AG04450 (cell line): Measurements from ENCODE around the gene COL27A1. TPM values are rescaled to one million over a fixed set of nuclear protein-coding genes. Genes with fewer than 3 reads are reported as not detected.

Experiments used
- CTCF ChIA-PET: fragments of 300-600, 350-600 bp; formaldehyde crosslinking; extraction: SDS; loops from one replicate; lab custom pipeline; 2022; ENCODE audit warnings: antibody characterized with exemption, inconsistent platforms; lab: Charles Lee
- POLR2A ChIA-PET: fragments of 350-600 bp; formaldehyde crosslinking; extraction: SDS; loops from one replicate; lab custom pipeline; 2021; ENCODE audit warnings: antibody characterized with exemption, inconsistent platforms; lab: Yijun Ruan, JAX
- DNase-seq: peaks from one replicate; pipeline ENCODE4 v3.0.0-alpha.2; 2011; ENCODE audit warnings: low read depth, low spot score
- H3K27ac ChIP-seq: one replicate; pipeline ENCODE4 v1.5.1; 2012; ENCODE audit warnings: low read depth, low read length, control low read depth
- H3K27me3 ChIP-seq: one replicate; pipeline ENCODE4 v1.6.0; 2012; ENCODE audit warnings: low read length; ENCODE audit not compliant: control insufficient read depth, insufficient read depth
- H3K4me3 ChIP-seq: 2 replicates; pipeline ENCODE4 v1.5.1; 2011; ENCODE audit warnings: mild to moderate bottlenecking, low read depth, low read length, control low read depth
- H3K9me3 ChIP-seq: 2 replicates; pipeline ENCODE4 v1.5.1; 2012; ENCODE audit warnings: low read length; ENCODE audit not compliant: control insufficient read depth, insufficient read depth
- polyA plus RNA-seq: library from polyadenylated mRNA; depleted of rRNA; stranded (reverse); fragments of >200 nt; gene quantifications from 2 replicates; pipeline ENCODE4 v1.2.3, GENCODE V29; 2011
- TF ChIP-seq, protein P1 (sequence below): IDR thresholded peaks from 2 replicates; pipeline ENCODE4 v1.5.1; 2011; ENCODE audit warnings: low read depth, low read length, control low read depth, inconsistent platforms

COL27A1 gene
- polyA plus RNA-seq, 1 experiment = 8.5 TPM

DNA sequence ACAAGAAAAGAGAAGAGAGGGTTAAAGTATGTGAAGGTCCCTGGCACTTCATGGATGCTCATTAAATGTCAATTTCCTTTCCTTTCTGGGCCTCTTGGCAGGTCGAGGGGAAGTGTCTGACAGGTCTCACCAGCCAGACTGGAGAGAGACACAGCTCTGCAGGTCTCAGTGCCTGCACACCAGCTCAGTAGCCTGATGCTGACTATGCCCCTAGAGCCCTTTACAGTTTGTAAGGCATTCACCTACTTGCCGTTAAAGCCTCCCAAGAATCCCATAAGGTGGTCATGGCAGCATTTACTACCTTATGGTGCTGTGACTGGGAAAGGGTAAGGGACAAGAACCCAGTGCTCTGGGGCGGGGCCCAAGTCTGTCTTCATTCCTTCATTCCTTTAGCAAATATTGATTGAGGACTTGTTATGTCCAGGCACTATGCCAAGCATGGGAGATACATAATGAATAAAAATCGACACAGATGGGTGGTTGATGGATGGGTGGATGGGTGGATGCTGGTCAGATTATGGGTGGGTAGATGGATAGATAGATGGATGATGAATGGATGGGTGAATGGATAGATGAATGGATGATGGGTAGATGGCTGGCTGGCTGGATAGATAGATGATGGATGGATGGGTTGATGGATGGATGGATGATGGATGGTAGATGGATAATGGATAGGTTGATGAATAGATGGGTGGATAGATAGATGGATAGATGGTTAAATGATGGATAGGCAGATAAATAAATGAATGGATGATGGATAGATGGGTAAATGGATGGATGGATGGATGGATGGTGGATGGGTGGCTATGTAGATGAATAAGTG is 34.9 kb upstream of the COL27A1 start:
- ChIA-PET CTCF (interaction anchor here (1.1 to 3.0 kb wide), 2 partner anchors 13 to 170 kb away, joined by 3 to 15 read pairs; no protein-coding TSS in a partner anchor), POLR2A (no interaction called here)
- TF ChIP-seq, protein P1, sequence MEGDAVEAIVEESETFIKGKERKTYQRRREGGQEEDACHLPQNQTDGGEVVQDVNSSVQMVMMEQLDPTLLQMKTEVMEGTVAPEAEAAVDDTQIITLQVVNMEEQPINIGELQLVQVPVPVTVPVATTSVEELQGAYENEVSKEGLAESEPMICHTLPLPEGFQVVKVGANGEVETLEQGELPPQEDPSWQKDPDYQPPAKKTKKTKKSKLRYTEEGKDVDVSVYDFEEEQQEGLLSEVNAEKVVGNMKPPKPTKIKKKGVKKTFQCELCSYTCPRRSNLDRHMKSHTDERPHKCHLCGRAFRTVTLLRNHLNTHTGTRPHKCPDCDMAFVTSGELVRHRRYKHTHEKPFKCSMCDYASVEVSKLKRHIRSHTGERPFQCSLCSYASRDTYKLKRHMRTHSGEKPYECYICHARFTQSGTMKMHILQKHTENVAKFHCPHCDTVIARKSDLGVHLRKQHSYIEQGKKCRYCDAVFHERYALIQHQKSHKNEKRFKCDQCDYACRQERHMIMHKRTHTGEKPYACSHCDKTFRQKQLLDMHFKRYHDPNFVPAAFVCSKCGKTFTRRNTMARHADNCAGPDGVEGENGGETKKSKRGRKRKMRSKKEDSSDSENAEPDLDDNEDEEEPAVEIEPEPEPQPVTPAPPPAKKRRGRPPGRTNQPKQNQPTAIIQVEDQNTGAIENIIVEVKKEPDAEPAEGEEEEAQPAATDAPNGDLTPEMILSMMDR = no peak
- no peak overlapping the region for H3K4me3 ChIP-seq
- H3K9me3 ChIP-seq = peaks cover 3% of the 10 kb centered on the region; the same call in 1 of the 2 replicates
- H3K27me3 ChIP-seq = peaks cover 63% of the 10 kb centered on the region
- DNase-seq = no peak
- no peak overlapping the region for H3K27ac ChIP-seq

DNA sequence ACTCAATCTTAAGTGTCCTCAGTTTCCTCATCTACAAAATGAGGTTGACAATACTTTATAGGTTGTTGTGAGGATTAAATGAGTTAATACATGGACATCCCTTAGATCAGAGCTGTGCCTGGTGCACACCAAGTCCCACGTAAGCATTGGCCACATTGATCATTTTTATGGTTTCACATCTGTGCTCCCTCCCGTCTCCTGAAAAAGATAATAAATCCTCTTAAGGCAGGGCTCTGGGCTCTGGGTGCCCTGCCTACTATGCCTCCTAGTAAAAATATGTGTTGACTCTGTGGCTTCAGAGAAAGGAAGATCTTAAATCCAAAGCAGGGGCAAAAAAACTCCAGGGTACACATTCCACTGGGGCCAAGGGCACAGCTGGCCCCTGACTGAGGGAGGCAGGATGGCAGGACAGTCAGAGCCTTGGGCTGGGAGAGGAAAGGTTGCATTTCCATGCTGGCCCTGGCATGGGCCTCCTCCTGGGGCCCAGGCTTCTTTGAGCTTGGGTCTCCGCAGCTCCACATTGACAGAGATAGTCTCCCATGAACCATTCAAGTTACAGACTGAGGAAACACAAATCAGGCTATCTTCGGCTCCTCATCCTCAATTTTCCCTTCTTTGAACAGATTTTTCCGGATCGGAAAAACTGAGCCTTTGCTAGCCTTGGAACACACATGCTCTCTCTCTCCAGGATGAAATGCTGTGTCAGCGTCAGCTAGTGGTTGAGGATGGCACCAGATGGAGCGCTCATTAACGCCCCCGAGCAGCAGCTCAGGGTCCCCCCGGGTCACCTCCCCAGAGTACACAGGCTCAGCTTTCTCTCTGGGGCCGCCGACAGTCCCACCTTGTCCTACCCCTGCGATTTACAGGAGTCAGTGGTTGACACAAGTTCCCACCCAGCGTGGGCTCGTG is 33.9 kb upstream of the COL27A1 start:
- POLR2A ChIA-PET = no interaction called here
- no peak for DNase-seq

DNA sequence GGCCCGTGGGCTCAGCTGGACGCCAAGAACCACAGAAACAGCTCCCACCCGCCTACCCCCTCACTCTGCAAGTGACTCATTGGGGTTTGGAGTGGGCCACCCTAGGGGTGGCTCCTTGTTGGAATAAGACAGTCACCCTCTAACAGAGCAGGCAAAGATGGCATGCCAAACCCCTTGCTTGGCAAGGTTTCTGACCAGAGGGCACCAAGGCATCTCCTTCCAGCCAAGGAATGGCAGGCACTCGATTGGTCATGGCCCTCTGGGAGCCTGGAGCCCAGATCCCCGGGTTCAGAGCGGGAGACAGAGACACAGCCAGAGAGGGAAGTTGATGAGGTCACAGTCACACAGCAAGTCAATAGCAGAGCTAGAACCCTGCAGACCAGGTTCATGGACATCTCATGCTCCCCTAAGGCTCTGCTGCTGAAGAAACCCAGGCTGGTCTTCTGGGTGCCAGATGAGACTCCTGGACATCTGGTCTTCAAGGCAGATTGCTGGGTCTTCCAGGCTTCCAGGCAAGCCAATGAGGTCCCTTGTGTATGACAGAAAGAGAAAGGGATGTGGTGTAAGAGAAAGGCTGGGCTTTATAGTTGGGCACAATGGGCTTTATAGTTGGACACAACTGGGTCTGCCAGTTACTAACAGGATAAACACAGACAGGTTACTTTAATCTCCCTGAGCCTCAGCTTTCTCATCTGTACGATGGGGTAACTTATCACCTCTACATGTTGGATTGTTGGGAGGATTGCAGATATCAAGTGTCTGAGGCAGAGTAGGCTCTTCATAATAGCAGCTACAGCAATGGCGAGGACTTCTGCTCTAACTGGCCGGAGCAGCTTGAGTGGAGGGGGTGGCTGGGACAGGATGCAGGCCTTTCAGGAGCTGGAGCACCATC is 33.0 kb upstream of the COL27A1 start:
- CTCF ChIA-PET = interaction anchor here (0.8 to 1.3 kb wide), 3 partner anchors 32 to 40 kb away, joined by 3 to 4 read pairs (median 4); no protein-coding TSS in a partner anchor
- peaks cover 52% of the 10 kb centered on the region for H3K27me3 ChIP-seq
- H3K4me3 ChIP-seq = no peak overlapping the region
- POLR2A ChIA-PET = no interaction called here
- TF ChIP-seq, protein P1 = no peak
- no peak for DNase-seq
- H3K27ac ChIP-seq = no peak overlapping the region
- peaks cover 9% of the 10 kb centered on the region for H3K9me3 ChIP-seq

More for the DNA sequence above, 33.9 kb upstream of the COL27A1 start:
- TF ChIP-seq, protein P1 = no peak
- no peak overlapping the region for H3K4me3 ChIP-seq
- no peak overlapping the region for H3K27ac ChIP-seq
- peaks cover 52% of the 10 kb centered on the region for H3K27me3 ChIP-seq
- CTCF ChIA-PET = interaction anchor here (1.1 to 1.3 kb wide), 3 partner anchors 33 to 169 kb away, joined by 3 to 4 read pairs (median 3); no protein-coding TSS in a partner anchor
- peaks cover 3% of the 10 kb centered on the region; the same call in 1 of the 2 replicates for H3K9me3 ChIP-seq

DNA sequence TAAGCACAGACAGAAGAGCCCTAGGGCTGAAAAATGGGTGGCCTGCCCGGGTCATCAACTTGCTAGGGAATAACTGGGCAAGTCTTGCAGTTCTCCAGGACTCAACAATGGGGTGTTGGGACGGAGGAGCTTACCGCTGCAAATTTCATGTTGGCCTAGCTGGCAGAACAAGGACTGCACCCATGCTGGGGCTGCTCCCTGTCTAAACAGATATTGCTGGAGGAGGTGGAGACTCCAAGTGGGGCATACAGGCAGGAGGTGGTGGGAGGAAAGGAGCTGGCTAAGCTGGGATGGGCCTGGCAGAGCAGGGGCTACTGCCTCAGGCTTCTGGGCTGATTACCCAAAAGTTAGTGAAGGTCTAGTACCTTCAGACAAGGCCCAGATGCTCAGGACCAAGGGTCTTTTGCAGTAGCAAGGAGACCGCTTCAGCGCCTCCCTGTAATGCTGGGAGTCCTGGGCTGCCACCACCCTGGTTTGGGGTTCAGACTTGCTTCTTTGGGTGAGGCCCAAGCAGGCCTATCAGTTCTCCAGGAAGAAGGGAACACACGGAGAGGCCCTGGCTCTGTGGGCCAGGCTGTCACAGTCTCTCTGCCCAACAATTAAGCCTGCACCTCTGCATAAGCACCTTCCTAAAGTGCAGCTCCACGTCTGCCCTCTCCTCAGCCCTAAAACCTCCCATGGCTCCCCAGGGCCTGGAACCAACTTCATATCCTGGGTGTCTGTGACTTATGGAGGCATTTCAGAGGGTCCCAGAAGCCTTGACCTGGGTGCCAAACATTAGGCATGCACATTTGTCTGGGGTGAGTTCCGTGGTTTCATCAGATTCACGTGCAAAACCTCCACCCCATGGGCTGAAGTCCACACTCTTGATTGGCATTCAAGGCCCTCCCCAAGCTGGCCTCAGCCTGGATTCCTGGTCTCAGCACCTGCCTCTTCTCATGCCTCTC is 32.0 kb upstream of the COL27A1 start:
- H3K27ac ChIP-seq = no peak overlapping the region
- DNase-seq = no peak
- ChIA-PET CTCF (interaction anchor here (0.8 kb wide), 1 partner anchor 41 kb away, joined by 4 read pairs; no protein-coding TSS in a partner anchor), POLR2A (no interaction called here)
- H3K4me3 ChIP-seq = no peak overlapping the region
- peaks cover 52% of the 10 kb centered on the region for H3K27me3 ChIP-seq
- TF ChIP-seq, protein P1 = no peak
- H3K9me3 ChIP-seq = peaks cover 14% of the 10 kb centered on the region
